Stimulated activated CD4-positive, alpha-beta T cell treated with anti-CD3 and anti-CD28 coated beads, Interleukin-1b, Interleukin-23, amount 100 ng/mL, for 24 hours (primary cell): Measurements from ENCODE around the gene PLK1.
A peak's percentile ranks its signal among the peaks of the same experiment; 100 is the strongest.
"Not testable (repeated sequence)": the region's sequence is repeated elsewhere in the genome, so short reads cannot be mapped to it uniquely, and the experiment has no call there.

ENCODE experiments used
- DNase-seq, 4 experiments: peaks; one replicate each; pipeline ENCODE4 v3.0.0-alpha.2; 2020; ENCODE audit warnings: low read depth in 4 of 4, low spot score in 1 of 4

The PLK1 gene

DNA sequence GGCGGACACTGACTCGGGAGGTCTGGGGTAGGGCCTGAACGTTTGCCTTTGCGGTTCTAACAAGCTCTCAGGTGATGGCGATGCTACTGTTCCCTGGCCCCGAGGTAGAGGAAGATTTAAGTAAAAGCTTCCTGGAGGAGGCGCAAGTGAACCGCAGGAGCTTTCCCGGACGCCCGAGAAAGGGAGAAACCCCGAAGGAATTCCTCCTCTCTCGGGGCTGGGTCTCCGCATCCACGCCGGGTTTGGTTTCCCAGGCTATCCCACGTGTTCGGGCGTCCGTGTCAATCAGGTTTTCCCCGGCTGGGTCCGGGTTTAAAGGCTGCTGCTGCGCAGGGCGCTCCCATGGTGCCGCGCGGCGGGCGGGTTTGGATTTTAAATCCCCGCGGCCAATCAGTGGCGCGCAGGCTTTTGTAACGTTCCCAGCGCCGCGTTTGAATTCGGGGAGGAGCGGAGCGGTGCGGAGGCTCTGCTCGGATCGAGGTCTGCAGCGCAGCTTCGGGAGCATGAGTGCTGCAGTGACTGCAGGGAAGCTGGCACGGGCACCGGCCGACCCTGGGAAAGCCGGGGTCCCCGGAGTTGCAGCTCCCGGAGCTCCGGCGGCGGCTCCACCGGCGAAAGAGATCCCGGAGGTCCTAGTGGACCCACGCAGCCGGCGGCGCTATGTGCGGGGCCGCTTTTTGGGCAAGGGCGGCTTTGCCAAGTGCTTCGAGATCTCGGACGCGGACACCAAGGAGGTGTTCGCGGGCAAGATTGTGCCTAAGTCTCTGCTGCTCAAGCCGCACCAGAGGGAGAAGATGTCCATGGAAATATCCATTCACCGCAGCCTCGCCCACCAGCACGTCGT is at the start of gene PLK1:
TSS of gene PLK1 (plus strand) at position 460 of the 844 bp plus-strand sequence. CDS start at position 504, 44 bp downstream.
- DNase-seq, result peak; percentile 51 to 79 (median 60)

DNA sequence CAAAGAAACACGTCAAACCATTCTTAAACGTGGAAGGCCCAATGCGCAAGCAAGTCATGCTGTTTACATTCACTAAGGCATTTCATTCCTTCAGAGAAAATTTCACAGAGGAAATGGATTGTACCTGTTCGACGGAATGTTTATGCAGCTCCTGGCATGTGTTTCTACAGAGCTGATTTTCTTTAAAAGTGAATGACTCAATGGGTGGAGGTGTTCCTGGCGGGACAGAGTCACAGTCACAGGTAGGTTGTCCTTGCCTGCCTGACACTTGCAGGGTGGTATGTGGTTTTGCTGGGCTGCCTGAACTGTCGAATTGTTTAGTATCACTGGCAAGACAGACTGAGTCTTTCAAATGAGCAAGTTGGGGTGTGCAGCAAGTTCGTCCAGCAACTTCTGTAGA is 49.2 kb upstream of the PLK1 start:
- no peak for DNase-seq

- not testable (repeated sequence) for DNase-seq
These were observed 46.8 kb upstream of the PLK1 start for GRCh38 chr16:23631874-23632273.

GRCh38 chr16:23634461-23635036 is 44.1 kb upstream of the PLK1 start:
- DNase-seq, result no peak

GRCh38 chr16:23635958-23636357 is 42.7 kb upstream of the PLK1 start:
- DNase-seq, result no peak

GRCh38 chr16:23640615-23640930 is 38.1 kb upstream of the PLK1 start:
- peak in 1 of 4 experiments; percentile 1 for DNase-seq

DNA sequence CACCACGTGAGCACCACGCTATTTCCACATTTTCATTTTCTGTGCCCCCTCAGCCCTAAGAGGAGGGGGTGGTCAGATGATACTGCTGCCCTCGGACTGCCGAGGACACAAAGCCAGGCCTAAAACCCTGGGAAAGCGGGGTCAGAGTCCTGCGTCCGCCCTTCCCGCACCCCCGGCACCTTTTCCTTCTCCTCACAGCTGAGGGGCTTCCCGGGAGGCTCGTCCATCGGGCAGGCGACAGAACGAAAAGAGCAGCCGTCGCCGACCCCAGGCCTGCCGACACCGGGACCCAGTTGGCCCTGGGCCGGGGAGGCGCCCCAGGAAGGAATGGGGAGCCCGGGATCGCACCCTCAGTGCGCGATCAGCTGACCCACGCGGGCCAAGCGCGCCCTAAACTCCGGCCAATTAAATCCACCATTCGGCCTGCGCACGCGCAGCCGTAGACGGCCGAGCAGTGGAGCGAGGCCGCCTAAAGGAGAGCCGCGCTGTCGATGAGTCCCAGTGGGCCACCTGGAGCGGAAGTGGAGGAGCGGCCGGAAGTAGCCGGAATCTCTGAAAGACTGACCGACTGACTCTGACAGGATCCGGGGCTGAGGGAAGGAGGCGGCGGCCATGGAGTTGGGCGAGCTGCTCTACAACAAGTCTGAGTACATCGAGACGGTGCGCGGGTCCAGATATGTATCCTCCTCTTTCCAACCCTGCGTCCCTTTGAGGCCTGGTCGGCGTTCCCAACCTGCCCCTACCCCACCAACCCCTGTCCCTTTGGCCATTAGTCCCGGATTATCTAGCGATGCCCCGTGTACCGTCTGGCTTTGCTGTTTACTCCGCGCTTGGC is 37.5 kb upstream of the PLK1 start, which contains the start of the genes DCTN5 and PALB2:
TSS of gene DCTN5 (plus strand) at position 536 of the 835 bp plus-strand sequence. CDS start at position 613, 77 bp downstream.
TSS of gene PALB2 (minus strand) at position 380 of the 835 bp plus-strand sequence. CDS start at position 227, 153 bp downstream.
- peak; percentile 62 to 82 (median 76) for DNase-seq

- no peak for DNase-seq
These were observed 36.4 kb upstream of the PLK1 start for GRCh38 chr16:23642246-23642774.

DNA sequence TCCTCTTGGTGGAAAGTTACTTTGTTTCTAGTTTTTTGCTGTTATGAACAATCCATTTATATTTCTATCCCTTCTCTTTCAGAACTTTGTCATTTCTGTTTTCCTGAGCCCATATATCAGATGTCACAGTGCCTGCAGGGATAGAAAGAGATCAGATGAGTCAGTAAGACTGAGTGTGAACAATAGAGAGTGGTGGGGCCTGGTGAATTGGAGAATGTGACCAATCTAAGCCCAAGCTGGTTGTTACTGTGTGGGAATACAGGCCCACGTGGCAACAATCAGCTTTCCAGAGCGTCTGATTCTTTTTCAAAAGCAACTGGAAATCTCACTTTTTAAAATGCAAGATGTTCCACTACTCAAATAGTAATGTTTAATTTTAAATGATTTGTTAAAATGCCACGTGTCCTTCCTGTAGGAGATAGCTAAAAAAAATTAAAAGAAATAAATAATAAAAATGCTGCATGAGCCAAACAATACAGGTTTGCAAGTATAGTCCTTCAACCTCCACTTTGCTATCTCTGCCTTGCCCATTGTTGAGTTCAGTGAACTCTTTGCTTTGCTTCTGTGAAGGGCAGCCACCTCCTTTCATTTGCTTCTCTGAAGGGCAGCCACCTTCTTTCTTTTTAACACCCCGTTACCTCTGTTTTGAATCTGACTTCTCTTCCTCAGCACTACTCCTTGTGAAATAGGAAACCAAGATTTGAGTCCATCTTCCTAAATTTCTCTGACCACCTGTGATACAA is 27.8 kb upstream of the PLK1 start:
- no peak for DNase-seq

DNA sequence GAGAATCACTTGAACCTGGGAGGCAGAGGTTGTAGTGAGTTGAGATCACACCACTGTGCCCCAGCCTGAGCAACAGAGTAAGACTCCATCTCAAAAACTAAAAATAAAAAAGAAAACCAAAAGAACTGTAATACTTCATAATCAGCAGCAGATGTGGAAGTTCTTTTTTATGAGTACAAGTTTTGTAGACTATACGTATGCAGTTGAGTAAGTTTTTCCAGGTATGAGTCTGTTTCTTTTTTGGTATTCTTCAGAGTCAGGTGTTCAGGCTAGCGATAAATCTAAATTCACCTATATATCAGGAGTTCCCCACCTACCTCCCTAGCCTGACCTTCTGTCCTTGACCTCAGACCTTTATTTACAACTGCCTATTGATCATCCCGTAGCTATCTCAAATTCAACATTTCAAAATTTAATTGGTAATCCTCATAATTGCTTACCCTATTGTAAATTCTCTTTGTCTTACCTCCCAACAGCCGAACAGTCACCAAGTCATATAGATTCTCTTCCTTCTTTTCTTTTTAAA is 26.7 kb upstream of the PLK1 start:
- DNase-seq, result no peak

- DNase-seq, result no peak
These were observed 14.8 kb upstream of the PLK1 start for GRCh38 chr16:23663918-23664317.

DNA sequence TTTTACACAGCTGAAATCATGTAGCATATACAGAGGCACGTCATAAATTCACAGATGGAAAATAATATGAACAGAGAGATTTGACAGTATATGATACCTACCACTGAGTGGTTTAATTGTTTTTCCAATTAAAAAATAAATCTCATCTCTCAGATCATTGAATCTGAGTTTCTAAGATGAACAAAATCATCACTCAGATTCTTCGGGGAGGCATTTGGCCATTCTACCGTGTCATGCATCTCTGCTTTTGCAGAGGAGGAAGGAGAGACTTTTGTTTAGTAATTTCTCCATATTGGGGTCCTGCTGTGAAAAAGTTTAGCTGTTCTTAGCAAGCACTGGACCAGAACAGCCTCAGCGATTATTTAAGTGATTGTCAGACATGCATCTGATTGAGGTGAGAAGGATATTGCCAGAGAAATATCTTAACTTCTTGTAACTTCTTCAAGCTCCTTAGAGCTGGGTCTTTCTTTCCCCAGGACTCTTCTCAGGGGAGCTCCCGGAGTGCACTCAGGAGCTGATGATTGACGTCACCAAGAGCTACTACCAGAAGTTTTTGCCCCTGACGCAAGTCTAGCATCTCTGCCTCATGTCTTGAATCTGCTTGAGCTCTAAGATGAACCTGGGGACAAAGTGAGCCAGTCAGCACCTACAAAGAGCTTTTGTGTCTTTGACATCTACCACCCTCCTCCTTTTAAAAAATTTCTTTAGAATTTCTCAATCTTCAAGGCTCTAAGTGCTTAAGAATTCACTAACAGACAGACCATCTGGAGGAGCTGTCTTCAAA is 11.9 kb upstream of the PLK1 start:
- no peak for DNase-seq

GRCh38 chr16:23667355-23667659 is 11.4 kb upstream of the PLK1 start:
- no peak for DNase-seq

GRCh38 chr16:23668225-23668624 is 10.5 kb upstream of the PLK1 start:
- no peak for DNase-seq

- DNase-seq, result no peak
These were observed 9.8 kb upstream of the PLK1 start for GRCh38 chr16:23668873-23669272.

GRCh38 chr16:23670137-23670776 is 8.4 kb upstream of the PLK1 start:
- DNase-seq, result peak in 2 of 4 experiments; percentile 20 to 43

DNA sequence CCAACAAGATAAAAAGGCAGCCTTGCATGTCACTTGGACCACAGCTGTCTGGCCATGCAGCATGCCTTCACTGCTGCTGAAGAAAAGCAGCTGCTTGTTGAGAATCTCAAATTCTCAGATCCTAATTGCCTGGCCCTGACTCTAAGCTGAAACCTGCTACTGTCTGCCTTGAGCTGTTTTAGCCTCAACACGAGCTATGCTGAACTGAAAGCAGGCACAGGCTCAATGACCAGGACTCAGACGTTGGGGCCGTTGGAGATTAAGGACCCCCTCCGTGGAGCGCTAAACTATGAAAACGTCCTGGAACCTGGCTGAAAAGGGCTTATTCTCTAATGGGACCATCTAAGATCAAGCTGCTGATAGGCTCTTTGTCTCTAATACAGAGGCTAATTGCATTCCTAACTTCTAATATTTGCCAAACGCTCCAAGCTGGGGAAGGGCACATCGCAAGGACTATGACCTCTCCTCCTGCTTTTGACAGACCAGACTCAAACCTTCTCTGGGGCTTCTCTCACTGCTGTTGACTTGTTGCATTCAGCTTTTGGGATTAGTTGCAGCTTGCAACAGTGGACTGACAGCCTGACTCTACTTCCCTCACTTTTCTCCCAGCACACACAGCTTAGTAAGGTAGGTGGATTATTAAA is 4.6 kb upstream of the PLK1 start:
- DNase-seq, result no peak

GRCh38 chr16:23676924-23677480 is 1.7 kb upstream of the PLK1 start:
- no peak for DNase-seq
